Measurements from ENCODE around the gene ATP2A2. TPM values are rescaled to one million over a fixed set of nuclear protein-coding genes. Genes with fewer than 3 reads are reported as not detected.

Gene ATP2A2
- total and polyA plus RNA-seq, 2 donors (not counting 1 experiment from before 2014, with no cell fraction given), result 35.3 to 68.2 TPM

- no peak for ATAC-seq (ENCODE audit: low read depth)
- Histone ChIP-seq H3K4me2 (replicated peaks; ENCODE audit: low read depth, low read length, poor library complexity, severe bottlenecking) (no peak overlapping the region), H3K4me3 (ENCODE audit: control extremely low read depth in 1 of 5, extremely low read depth in 1 of 5, insufficient read depth in 1 of 5, low read depth in 2 of 5, low read length in 4 of 5) (no peak overlapping the region), H3K9me3 (ENCODE audit: control extremely low read depth in 1 of 3, control insufficient read depth in 2 of 3, insufficient read depth in 1 of 3, low read length in 2 of 3) (no peaks in the 10 kb centered on the region), H2AFZ (ENCODE audit: insufficient read depth, low read depth, low read length, poor library complexity, severe bottlenecking) (no peak overlapping the region), H3K4me1 (ENCODE audit: control insufficient read depth in 2 of 2, insufficient read depth in 2 of 2, low read length in 2 of 2) (peaks cover 0 to 4% of the 10 kb centered on the region in 2 donors), H3K36me3 (replicated peaks in 1 of 2; ENCODE audit: control extremely low read depth in 1 of 2, control insufficient read depth in 1 of 2, extremely low read depth in 1 of 2, insufficient read depth in 2 of 2, low read length in 1 of 2) (peaks cover 6 to 68% of the 10 kb centered on the region in 2 experiments), H4K20me1 (ENCODE audit: control insufficient read depth, insufficient read depth, low read length, poor library complexity, severe bottlenecking) (peaks cover 26% of the 10 kb centered on the region), H3K79me2 (ENCODE audit: control insufficient read depth, insufficient read depth, low read length) (peaks cover 85% of the 10 kb centered on the region), H3K9ac (ENCODE audit: low read length) (no peak overlapping the region), H3K27ac (ENCODE audit: low read length in 2 of 2) (peak overlapping the region in 1 of 2 donors; percentile 26), H3K27me3 (replicated peaks in 1 of 4; ENCODE audit: control extremely low read depth in 1 of 4, control insufficient read depth in 3 of 4, insufficient read depth in 4 of 4, low read length in 3 of 4) (no peaks in the 10 kb centered on the region)
- TF ChIP-seq EZH2 (IDR thresholded peaks at IDR 0.05; ENCODE audit: borderline replicate concordance, insufficient read depth, low read depth, low read length, poor library complexity, severe bottlenecking) (no peak), CTCF (IDR thresholded peaks at IDR 0.05) (no peak)
- intact Hi-C loops (cut with micrococcal nuclease), result no loop called here
- Mint-ChIP-seq H3K4me1 (peaks cover 13% of the 10 kb centered on the region), H3K4me3 (no peak overlapping the region), H3K9me3 (ENCODE audit: insufficient read depth) (no peaks in the 10 kb centered on the region), H3K27ac (no peak overlapping the region), H3K27me3 (no peaks in the 10 kb centered on the region)
- ChIA-PET POLR2A (interaction anchor here (0.6 kb wide), 1 partner anchor 82 kb away, joined by 5 read pairs; no protein-coding TSS in a partner anchor), CTCF (no interaction called here)
- no peak for DNase-seq
- 100% methylated on average over 1 of the region's 5 CpGs for WGBS (ENCODE audit: insufficient coverage)
Observed at GRCh38 chr12:110301065-110301806, 20.2 kb downstream of the ATP2A2 start.

DNA sequence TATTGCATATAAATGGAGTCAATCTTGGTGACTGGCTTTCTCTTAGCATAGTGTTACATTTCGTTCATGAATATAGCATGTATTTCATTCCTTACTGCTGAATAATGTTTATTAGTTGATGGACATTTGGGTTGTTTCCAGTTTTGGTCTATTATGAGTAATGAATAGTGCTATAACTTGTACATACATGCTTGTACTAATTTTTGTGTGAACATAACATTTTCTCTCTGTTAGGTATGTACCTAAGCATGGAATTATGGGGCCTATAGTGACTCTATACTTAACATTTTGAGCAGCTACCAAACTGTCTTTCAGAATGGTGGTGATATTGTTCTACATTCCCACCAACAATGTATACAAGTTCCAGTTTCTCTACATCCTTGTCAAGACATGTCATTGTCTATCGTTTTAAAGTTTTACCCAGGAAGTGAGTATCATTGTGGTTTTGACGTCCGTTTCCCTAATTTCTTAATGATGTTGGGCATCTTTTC, 23.1 kb downstream of the ATP2A2 start:
- no peaks in the 10 kb centered on the region for H3K27me3 Mint-ChIP-seq
- Histone ChIP-seq H3K27ac (ENCODE audit: low read length in 2 of 2) (no peak overlapping the region), H3K4me1 (ENCODE audit: control insufficient read depth in 2 of 2, insufficient read depth in 2 of 2, low read length in 2 of 2) (peaks cover 7 to 9% of the 10 kb centered on the region in 2 donors), H3K4me2 (replicated peaks; ENCODE audit: low read depth, low read length, poor library complexity, severe bottlenecking) (no peak overlapping the region), H3K79me2 (ENCODE audit: control insufficient read depth, insufficient read depth, low read length) (peaks cover 95% of the 10 kb centered on the region), H4K20me1 (ENCODE audit: control insufficient read depth, insufficient read depth, low read length, poor library complexity, severe bottlenecking) (peaks cover 41% of the 10 kb centered on the region), H3K9me3 (ENCODE audit: control extremely low read depth in 1 of 3, control insufficient read depth in 2 of 3, insufficient read depth in 1 of 3, low read length in 2 of 3) (no peaks in the 10 kb centered on the region), H3K4me3 (ENCODE audit: control extremely low read depth in 1 of 5, extremely low read depth in 1 of 5, insufficient read depth in 1 of 5, low read depth in 2 of 5, low read length in 4 of 5) (no peak overlapping the region), H3K27me3 (replicated peaks in 1 of 4; ENCODE audit: control extremely low read depth in 1 of 4, control insufficient read depth in 3 of 4, insufficient read depth in 4 of 4, low read length in 3 of 4) (no peaks in the 10 kb centered on the region), H3K9ac (ENCODE audit: low read length) (no peak overlapping the region), H2AFZ (ENCODE audit: insufficient read depth, low read depth, low read length, poor library complexity, severe bottlenecking) (no peak overlapping the region), H3K36me3 (replicated peaks in 1 of 2; ENCODE audit: control extremely low read depth in 1 of 2, control insufficient read depth in 1 of 2, extremely low read depth in 1 of 2, insufficient read depth in 2 of 2, low read length in 1 of 2) (peaks cover 8 to 65% of the 10 kb centered on the region in 2 experiments)
- ChIA-PET CTCF (no interaction called here), POLR2A (no interaction called here)
- no peak overlapping the region for H3K4me3 Mint-ChIP-seq
- ATAC-seq (ENCODE audit: low read depth) (no peak), DNase-seq (no peak)
- WGBS (ENCODE audit: insufficient coverage), result no CpG with 5 or more reads among the region's 4 CpGs
- no peaks in the 10 kb centered on the region for H3K9me3 Mint-ChIP-seq (ENCODE audit: insufficient read depth)
- H3K4me1 Mint-ChIP-seq, result peaks cover 25% of the 10 kb centered on the region
- TF ChIP-seq CTCF (IDR thresholded peaks at IDR 0.05) (no peak), EZH2 (IDR thresholded peaks at IDR 0.05; ENCODE audit: borderline replicate concordance, insufficient read depth, low read depth, low read length, poor library complexity, severe bottlenecking) (no peak)
- H3K27ac Mint-ChIP-seq, result no peak overlapping the region
- intact Hi-C loops (cut with micrococcal nuclease), result no loop called here

All from B cell (primary cell).